Measurements from ENCODE around the gene SEMA3D.

The SEMA3D gene

GRCh38 chr7:85164376-85164775, 22.5 kb downstream of the SEMA3D start:
- H3K4me3 ChIP-seq (ENCODE audit: low read depth, low read length): no peak overlapping the region
- TF ChIP-seq POLR2A (IDR thresholded peaks at IDR 0.05; ENCODE audit: extremely low read depth, insufficient read length): no peak
- no peak for TF ChIP-seq MYC (IDR thresholded peaks at IDR 0.05; ENCODE audit: low read depth, low read length)
- TF ChIP-seq CTCF (IDR thresholded peaks at IDR 0.05; ENCODE audit: low read depth, low read length): no peak
- TF ChIP-seq MAX (IDR thresholded peaks at IDR 0.05; ENCODE audit: low read depth, low read length): no peak
- no peak for DNase-seq (ENCODE audit: low read depth)

GRCh38 chr7:85162721-85163120, 24.1 kb downstream of the SEMA3D start:
- DNase-seq (ENCODE audit: low read depth): no peak
- no peak for TF ChIP-seq MYC (IDR thresholded peaks at IDR 0.05; ENCODE audit: low read depth, low read length)
- H3K4me3 ChIP-seq (ENCODE audit: low read depth, low read length): no peak overlapping the region

- TF ChIP-seq CTCF (IDR thresholded peaks at IDR 0.05; ENCODE audit: low read depth, low read length) (no peak), POLR2A (IDR thresholded peaks at IDR 0.05; ENCODE audit: extremely low read depth, insufficient read length) (no peak), MYC (IDR thresholded peaks at IDR 0.05; ENCODE audit: low read depth, low read length) (no peak), MAX (IDR thresholded peaks at IDR 0.05; ENCODE audit: low read depth, low read length) (no peak)
- DNase-seq (ENCODE audit: low read depth): no peak
- H3K4me3 ChIP-seq (ENCODE audit: low read depth, low read length): no peak overlapping the region
Observed at GRCh38 chr7:85160223-85160622, 26.6 kb downstream of the SEMA3D start.

- no peak for DNase-seq (ENCODE audit: low read depth)
- no peak overlapping the region for H3K4me3 ChIP-seq (ENCODE audit: low read depth, low read length)
- TF ChIP-seq POLR2A (IDR thresholded peaks at IDR 0.05; ENCODE audit: extremely low read depth, insufficient read length): no peak
- no peak for TF ChIP-seq CTCF (IDR thresholded peaks at IDR 0.05; ENCODE audit: low read depth, low read length)
- no peak for TF ChIP-seq MYC (IDR thresholded peaks at IDR 0.05; ENCODE audit: low read depth, low read length)
- TF ChIP-seq MAX (IDR thresholded peaks at IDR 0.05; ENCODE audit: low read depth, low read length): no peak
Observed at GRCh38 chr7:85159003-85159402, 27.9 kb downstream of the SEMA3D start.

- DNase-seq (ENCODE audit: low read depth): no peak
- H3K4me3 ChIP-seq (ENCODE audit: low read depth, low read length): no peak overlapping the region
- TF ChIP-seq POLR2A (IDR thresholded peaks at IDR 0.05; ENCODE audit: extremely low read depth, insufficient read length): no peak
- no peak for TF ChIP-seq CTCF (IDR thresholded peaks at IDR 0.05; ENCODE audit: low read depth, low read length)
- no peak for TF ChIP-seq MYC (IDR thresholded peaks at IDR 0.05; ENCODE audit: low read depth, low read length)
- no peak for TF ChIP-seq MAX (IDR thresholded peaks at IDR 0.05; ENCODE audit: low read depth, low read length)
Observed at GRCh38 chr7:85156661-85157208, 30.1 kb downstream of the SEMA3D start.

- no peak for DNase-seq (ENCODE audit: low read depth)
- TF ChIP-seq POLR2A (IDR thresholded peaks at IDR 0.05; ENCODE audit: extremely low read depth, insufficient read length) (no peak), MYC (IDR thresholded peaks at IDR 0.05; ENCODE audit: low read depth, low read length) (no peak), MAX (IDR thresholded peaks at IDR 0.05; ENCODE audit: low read depth, low read length) (no peak), CTCF (IDR thresholded peaks at IDR 0.05; ENCODE audit: low read depth, low read length) (no peak)
Observed at GRCh38 chr7:85154282-85154937, 32.4 kb downstream of the SEMA3D start.

More at GRCh38 chr7:85154282-85154937, 32.4 kb downstream of the SEMA3D start:
- no peak overlapping the region for H3K4me3 ChIP-seq (ENCODE audit: low read depth, low read length)
